Endothelial cell of umbilical vein (primary cell): ENCODE results near the gene MAPKAP1.

Experiments
- EZH2 ChIP-seq: IDR thresholded peaks from 2 replicates; pipeline ENCODE4 v1.6.1; 2012; ENCODE audit warnings: borderline replicate concordance, low read depth, mild to moderate bottlenecking, moderate library complexity, low read length, inconsistent platforms; ENCODE audit not compliant: severe bottlenecking
- GATA2 ChIP-seq: IDR thresholded peaks from 2 replicates; pipeline ENCODE4 v1.7.0; 2011; ENCODE audit warnings: low read depth, mild to moderate bottlenecking, moderate library complexity, mixed read lengths, low read length; ENCODE audit not compliant: insufficient read length, insufficient read depth
- MAX ChIP-seq: IDR thresholded peaks from 2 replicates; pipeline ENCODE4 v1.6.1; 2011; ENCODE audit not compliant: insufficient read depth, insufficient read length
- POLR2A ChIP-seq: IDR thresholded peaks from 2 replicates; pipeline ENCODE4 v1.6.1; 2012; ENCODE audit warnings: low read depth, mild to moderate bottlenecking, control low read depth, low read length
- POLR2AphosphoS5 ChIP-seq: IDR thresholded peaks from 2 replicates; pipeline ENCODE4 v1.6.1; 2012; ENCODE audit warnings: low read depth, mild to moderate bottlenecking, control low read depth, low read length, moderate library complexity; ENCODE audit not compliant: insufficient read depth
- TF ChIP-seq, protein P1 (sequence below), 2 donors: IDR thresholded peaks; 1 replicate in 1 of 2; 2 replicates in 1 of 2; pipeline ENCODE4 v1.5.1; 2011; ENCODE audit warnings: low read length in 2 of 2, mild to moderate bottlenecking in 2 of 2, moderate library complexity in 2 of 2, control low read depth in 1 of 2, inconsistent platforms in 1 of 2, low read depth in 1 of 2; ENCODE audit not compliant: insufficient read depth in 1 of 2; ENCODE audit errors: extremely low read depth in 1 of 2

GRCh38 chr9:125538092-125538473, 168.9 kb downstream of the MAPKAP1 start:
- TF ChIP-seq, protein P1, sequence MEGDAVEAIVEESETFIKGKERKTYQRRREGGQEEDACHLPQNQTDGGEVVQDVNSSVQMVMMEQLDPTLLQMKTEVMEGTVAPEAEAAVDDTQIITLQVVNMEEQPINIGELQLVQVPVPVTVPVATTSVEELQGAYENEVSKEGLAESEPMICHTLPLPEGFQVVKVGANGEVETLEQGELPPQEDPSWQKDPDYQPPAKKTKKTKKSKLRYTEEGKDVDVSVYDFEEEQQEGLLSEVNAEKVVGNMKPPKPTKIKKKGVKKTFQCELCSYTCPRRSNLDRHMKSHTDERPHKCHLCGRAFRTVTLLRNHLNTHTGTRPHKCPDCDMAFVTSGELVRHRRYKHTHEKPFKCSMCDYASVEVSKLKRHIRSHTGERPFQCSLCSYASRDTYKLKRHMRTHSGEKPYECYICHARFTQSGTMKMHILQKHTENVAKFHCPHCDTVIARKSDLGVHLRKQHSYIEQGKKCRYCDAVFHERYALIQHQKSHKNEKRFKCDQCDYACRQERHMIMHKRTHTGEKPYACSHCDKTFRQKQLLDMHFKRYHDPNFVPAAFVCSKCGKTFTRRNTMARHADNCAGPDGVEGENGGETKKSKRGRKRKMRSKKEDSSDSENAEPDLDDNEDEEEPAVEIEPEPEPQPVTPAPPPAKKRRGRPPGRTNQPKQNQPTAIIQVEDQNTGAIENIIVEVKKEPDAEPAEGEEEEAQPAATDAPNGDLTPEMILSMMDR (IDR thresholded peaks at IDR 0.05; ENCODE audit: extremely low read depth in 1 of 2, insufficient read depth in 1 of 2, low read depth in 1 of 2, low read length in 2 of 2): no peak
- TF ChIP-seq MAX (no peak), POLR2AphosphoS5 (no peak), EZH2 (no peak), GATA2 (no peak), POLR2A (no peak)
